ENCODE results near the gene C1GALT1C1. TPM values are rescaled to one million over a fixed set of nuclear protein-coding genes. Genes with fewer than 3 reads are reported as not detected.

The C1GALT1C1 gene
- total RNA-seq, 2 experiments from 2014 or later = 13.5 to 14.6 TPM

GRCh38 chrX:120638619-120639018, 8.8 kb upstream of the C1GALT1C1 start:
- H3K27me3 Mint-ChIP-seq = no peaks in the 10 kb centered on the region
- H3K27ac Mint-ChIP-seq = no peak overlapping the region
- ChIA-PET CTCF (no interaction called here), POLR2A (no interaction called here)
- no peaks in the 10 kb centered on the region for H3K36me3 Mint-ChIP-seq (ENCODE audit: low read depth)
- H3K4me3 Mint-ChIP-seq = no peak overlapping the region
- DNase-seq (no peak), ATAC-seq (no peak)
- H3K9me3 Mint-ChIP-seq = no peaks in the 10 kb centered on the region
- TF ChIP-seq CTCF (IDR thresholded peaks at IDR 0.05) = no peak
- H3K4me1 Mint-ChIP-seq (ENCODE audit: low read depth) = no peaks in the 10 kb centered on the region
- intact Hi-C loops (cut with micrococcal nuclease) = no loop called here

- peak overlapping the region; percentile 9 for H3K27ac Mint-ChIP-seq
- H3K4me1 Mint-ChIP-seq (ENCODE audit: low read depth) = peaks cover 25% of the 10 kb centered on the region
- DNase-seq (no peak), ATAC-seq (no peak)
- no peaks in the 10 kb centered on the region for H3K27me3 Mint-ChIP-seq
- ChIA-PET CTCF (no interaction called here), POLR2A (no interaction called here)
- H3K4me3 Mint-ChIP-seq = no peak overlapping the region
- peaks cover 20% of the 10 kb centered on the region for H3K36me3 Mint-ChIP-seq (ENCODE audit: low read depth)
- H3K9me3 Mint-ChIP-seq = no peaks in the 10 kb centered on the region
- TF ChIP-seq CTCF (IDR thresholded peaks at IDR 0.05) = no peak
- intact Hi-C loops (cut with micrococcal nuclease) = no loop called here
These were observed 4.5 kb downstream of the C1GALT1C1 start for GRCh38 chrX:120625371-120625770.

- Mint-ChIP-seq H3K27me3 (no peaks in the 10 kb centered on the region), H3K4me3 (no peak overlapping the region), H3K9me3 (no peaks in the 10 kb centered on the region), H3K27ac (no peak overlapping the region), H3K36me3 (ENCODE audit: low read depth) (peaks cover 25% of the 10 kb centered on the region), H3K4me1 (ENCODE audit: low read depth) (peaks cover 4% of the 10 kb centered on the region)
- DNase-seq (no peak), ATAC-seq (no peak)
- intact Hi-C loops (cut with micrococcal nuclease) = no loop called here
- POLR2A ChIA-PET = interaction anchor here (1.1 kb wide), 1 partner anchor 14 kb away, joined by 4 read pairs; the partner anchor contains the start of gene MCTS1
- CTCF ChIA-PET = no interaction called here
- TF ChIP-seq CTCF (IDR thresholded peaks at IDR 0.05) = no peak
These were observed 11.7 kb downstream of the C1GALT1C1 start for GRCh38 chrX:120617996-120618630.

GRCh38 chrX:120614816-120615215, 15.0 kb downstream of the C1GALT1C1 start:
- no peaks in the 10 kb centered on the region for H3K27me3 Mint-ChIP-seq
- H3K4me1 Mint-ChIP-seq (ENCODE audit: low read depth) = peaks cover 4% of the 10 kb centered on the region
- H3K36me3 Mint-ChIP-seq (ENCODE audit: low read depth) = peaks cover 22% of the 10 kb centered on the region
- POLR2A ChIA-PET = no interaction called here
- H3K4me3 Mint-ChIP-seq = no peak overlapping the region
- ATAC-seq (no peak), DNase-seq (no peak)
- no peak for TF ChIP-seq CTCF (IDR thresholded peaks at IDR 0.05)
- CTCF ChIA-PET = no interaction called here
- no peak overlapping the region for H3K27ac Mint-ChIP-seq
- intact Hi-C loops (cut with micrococcal nuclease) = no loop called here
- no peaks in the 10 kb centered on the region for H3K9me3 Mint-ChIP-seq

GRCh38 chrX:120612086-120612485, 17.8 kb downstream of the C1GALT1C1 start:
- intact Hi-C loops (cut with micrococcal nuclease) = no loop called here
- CTCF ChIA-PET = no interaction called here
- Mint-ChIP-seq H3K36me3 (ENCODE audit: low read depth) (peaks cover 20% of the 10 kb centered on the region), H3K4me3 (no peak overlapping the region), H3K9me3 (no peaks in the 10 kb centered on the region), H3K27ac (no peak overlapping the region), H3K27me3 (no peaks in the 10 kb centered on the region), H3K4me1 (ENCODE audit: low read depth) (no peaks in the 10 kb centered on the region)
- POLR2A ChIA-PET = no interaction called here
- TF ChIP-seq CTCF (IDR thresholded peaks at IDR 0.05) = no peak
- ATAC-seq = no peak
- DNase-seq = no peak
